Measurements from ENCODE around the gene OGFOD2.

OGFOD2 gene

DNA sequence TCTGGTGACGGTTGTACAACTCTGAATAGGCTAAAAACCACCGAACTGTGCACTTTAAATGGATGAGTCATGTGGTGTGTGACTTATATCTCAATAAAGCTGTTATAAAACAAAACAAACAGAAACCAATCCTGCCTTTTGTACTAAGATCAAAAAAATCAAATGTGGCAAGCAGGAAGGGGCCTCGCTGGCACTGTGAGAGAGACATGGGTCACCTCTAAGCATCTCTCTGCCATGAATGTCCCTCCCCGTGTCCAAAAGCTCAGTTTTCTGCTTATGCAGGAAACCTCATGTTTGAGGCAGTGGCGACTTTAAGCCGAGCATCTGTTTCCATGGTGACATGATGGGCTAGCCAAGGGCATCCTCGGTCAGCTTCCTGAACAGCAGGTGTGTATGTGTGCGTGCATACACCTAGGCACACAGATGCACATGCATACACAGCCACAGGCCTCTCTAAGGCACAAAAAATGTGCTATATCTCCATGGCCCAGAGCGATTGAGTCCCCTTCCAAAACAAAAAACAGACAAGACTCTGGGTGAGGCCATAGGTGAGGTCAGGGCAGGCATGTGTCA is 49.9 kb downstream of the OGFOD2 start:
- DNase-seq (ENCODE audit: low spot score), result no peak
- in situ Hi-C loops (cut with MboI; ENCODE audit: low pct_unique_long_range_greater_than_20kb, low sequenced_read_pairs, unreplicated experiment), result no loop called here
- TF ChIP-seq, protein P1, sequence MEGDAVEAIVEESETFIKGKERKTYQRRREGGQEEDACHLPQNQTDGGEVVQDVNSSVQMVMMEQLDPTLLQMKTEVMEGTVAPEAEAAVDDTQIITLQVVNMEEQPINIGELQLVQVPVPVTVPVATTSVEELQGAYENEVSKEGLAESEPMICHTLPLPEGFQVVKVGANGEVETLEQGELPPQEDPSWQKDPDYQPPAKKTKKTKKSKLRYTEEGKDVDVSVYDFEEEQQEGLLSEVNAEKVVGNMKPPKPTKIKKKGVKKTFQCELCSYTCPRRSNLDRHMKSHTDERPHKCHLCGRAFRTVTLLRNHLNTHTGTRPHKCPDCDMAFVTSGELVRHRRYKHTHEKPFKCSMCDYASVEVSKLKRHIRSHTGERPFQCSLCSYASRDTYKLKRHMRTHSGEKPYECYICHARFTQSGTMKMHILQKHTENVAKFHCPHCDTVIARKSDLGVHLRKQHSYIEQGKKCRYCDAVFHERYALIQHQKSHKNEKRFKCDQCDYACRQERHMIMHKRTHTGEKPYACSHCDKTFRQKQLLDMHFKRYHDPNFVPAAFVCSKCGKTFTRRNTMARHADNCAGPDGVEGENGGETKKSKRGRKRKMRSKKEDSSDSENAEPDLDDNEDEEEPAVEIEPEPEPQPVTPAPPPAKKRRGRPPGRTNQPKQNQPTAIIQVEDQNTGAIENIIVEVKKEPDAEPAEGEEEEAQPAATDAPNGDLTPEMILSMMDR (IDR thresholded peaks at IDR 0.05; ENCODE audit: extremely low read depth, insufficient read depth, missing control alignments), result no peak

DNA sequence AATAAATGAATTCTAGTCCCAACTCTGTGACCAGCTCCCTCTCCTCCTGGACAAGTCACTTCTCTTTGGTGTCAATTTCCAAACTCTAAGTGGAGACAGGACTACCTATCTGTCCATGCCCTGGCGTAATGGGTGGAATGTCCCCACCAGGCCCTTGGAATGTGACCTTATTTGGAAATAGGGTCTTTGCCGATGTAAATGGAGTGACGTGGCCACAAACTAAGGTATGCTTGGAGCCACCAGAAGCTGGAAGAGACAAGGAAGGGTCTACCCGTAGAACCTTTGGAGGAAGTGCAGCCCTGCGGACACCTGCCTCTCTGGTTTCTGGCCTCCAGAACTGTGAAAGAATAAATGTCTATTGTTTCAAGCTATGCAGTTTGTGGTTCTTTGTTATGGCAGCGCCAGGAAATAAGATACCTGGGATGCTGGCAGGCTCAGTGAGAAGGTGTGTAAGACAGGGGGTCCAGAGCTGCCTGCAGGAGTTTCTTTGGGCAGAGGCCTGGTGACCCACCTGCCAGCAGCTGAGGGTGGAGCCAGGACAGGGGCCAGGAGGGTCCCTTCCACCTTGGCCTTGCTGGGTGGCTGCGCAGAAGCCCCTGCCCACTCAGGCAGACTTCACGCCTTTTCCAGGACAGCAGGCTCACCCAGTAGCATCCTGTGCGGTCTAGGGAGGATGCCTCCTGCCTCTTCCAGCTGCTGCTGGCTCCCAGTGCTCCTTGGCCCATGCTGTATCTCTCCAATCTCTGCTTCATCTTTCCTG is 51.2 kb downstream of the OGFOD2 start:
- DNase-seq (ENCODE audit: low spot score), result no peak
- TF ChIP-seq, protein P1 (IDR thresholded peaks at IDR 0.05; ENCODE audit: extremely low read depth, insufficient read depth, missing control alignments), result no peak
- in situ Hi-C loops (cut with MboI; ENCODE audit: low pct_unique_long_range_greater_than_20kb, low sequenced_read_pairs, unreplicated experiment), result no loop called here

DNA sequence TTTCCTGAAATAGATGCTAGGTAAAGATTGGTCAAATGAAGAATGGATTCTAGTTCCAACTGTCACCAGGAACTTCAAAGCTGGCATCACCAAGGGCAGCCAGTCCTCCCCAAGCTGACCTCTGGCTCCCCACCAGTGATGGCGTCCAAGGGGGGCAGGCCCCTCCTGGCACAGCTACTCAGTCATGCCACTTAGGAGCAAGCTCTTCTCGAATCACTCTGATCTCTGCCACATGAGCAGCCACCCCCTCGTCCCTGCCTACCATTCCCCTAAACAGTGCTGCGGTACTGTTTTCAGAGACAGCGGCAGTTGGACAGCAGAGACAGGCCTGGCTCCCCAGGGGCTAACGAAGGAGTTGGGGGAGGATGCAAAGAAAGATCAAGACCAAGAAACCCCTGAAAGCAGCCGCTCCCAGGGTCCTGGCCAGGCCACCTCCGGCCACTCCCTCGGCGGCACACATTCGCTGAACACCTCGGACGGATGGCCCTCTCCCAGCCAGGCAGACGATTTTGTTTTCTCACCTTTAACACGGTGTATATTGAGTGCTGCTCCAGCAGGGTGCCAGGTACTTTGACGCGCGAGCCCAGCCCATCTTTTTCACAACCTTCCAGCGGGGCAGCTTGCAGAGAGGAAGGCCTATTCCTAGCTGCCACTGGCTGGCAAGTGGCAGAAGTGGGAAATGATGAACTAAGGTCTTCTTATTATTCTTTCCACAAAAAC is 52.8 kb downstream of the OGFOD2 start:
- in situ Hi-C loops (cut with MboI; ENCODE audit: low pct_unique_long_range_greater_than_20kb, low sequenced_read_pairs, unreplicated experiment), result no loop called here
- TF ChIP-seq, protein P1 (IDR thresholded peaks at IDR 0.05; ENCODE audit: extremely low read depth, insufficient read depth, missing control alignments), result no peak
- no peak for DNase-seq (ENCODE audit: low spot score)

DNA sequence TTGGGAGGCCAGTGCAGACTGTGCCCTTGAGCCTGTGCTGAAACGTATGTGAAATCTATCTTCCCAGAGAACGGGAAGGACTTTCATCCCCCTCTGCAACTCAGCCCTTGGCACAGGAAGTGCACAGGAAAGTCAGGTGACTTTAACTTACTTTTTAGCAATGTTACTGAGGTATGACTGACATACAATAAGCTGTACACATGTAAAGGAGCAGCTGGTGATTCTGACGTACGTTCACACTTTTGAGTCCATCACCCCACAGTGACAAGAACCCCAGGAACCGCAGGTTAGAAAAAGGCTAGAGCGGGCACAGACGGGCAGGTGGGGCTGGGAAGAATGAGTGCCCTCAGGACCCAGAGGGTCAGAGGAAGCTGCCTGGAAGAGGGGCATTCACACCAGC is 53.4 kb downstream of the OGFOD2 start:
- no peak for DNase-seq (ENCODE audit: low spot score)
- TF ChIP-seq, protein P1 (IDR thresholded peaks at IDR 0.05; ENCODE audit: extremely low read depth, insufficient read depth, missing control alignments), result no peak
- in situ Hi-C loops (cut with MboI; ENCODE audit: low pct_unique_long_range_greater_than_20kb, low sequenced_read_pairs, unreplicated experiment), result no loop called here

DNA sequence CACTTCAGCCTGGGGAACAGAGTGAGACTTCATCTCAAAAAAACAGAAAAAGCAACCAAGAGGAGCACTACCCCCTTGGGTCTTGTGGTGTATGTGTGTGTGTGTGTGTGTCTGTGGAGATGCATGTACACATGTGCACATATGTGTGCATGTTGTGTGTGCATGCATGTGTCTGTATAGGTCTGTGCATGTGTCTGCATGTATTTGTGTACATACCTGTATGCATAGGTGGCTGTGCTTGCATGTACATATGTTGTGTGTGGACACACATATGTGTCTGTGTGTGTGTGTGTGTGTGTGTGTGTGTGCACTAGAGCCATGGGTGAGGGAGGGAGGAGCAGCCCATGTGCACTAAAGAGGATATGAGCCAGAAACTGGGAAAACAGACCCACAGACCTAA is 54.5 kb downstream of the OGFOD2 start:
- DNase-seq (ENCODE audit: low spot score), result no peak
- in situ Hi-C loops (cut with MboI; ENCODE audit: low pct_unique_long_range_greater_than_20kb, low sequenced_read_pairs, unreplicated experiment), result no loop called here
- TF ChIP-seq, protein P1 (IDR thresholded peaks at IDR 0.05; ENCODE audit: extremely low read depth, insufficient read depth, missing control alignments), result no peak
